GM18505 (cell line): ENCODE data around the gene WDR87.

Source experiments
- ATAC-seq: cut with Tn5 transposase; IDR thresholded peaks from one replicate; pipeline ENCODE4 v1.9.1; 2021; ENCODE audit not compliant: unreplicated experiment
- POLR2A ChIP-seq: IDR thresholded peaks from 4 replicates; pipeline ENCODE4 v1.6.1; 2011; ENCODE audit warnings: borderline replicate concordance; ENCODE audit not compliant: insufficient read depth, insufficient read length; ENCODE audit errors: extremely low read depth

The WDR87 gene

GRCh38 chr19:37938353-37938752 lies 32.0 kb upstream of the WDR87 start:
- no peak for ATAC-seq
- no peak for TF ChIP-seq POLR2A

GRCh38 chr19:37936886-37937285 lies 30.5 kb upstream of the WDR87 start:
- no peak for ATAC-seq
- no peak for TF ChIP-seq POLR2A

- no peak for ATAC-seq
- no peak for TF ChIP-seq POLR2A
Observed at GRCh38 chr19:37936166-37936565, 29.8 kb upstream of the WDR87 start.

GRCh38 chr19:37935341-37935740 lies 28.9 kb upstream of the WDR87 start:
- no peak for TF ChIP-seq POLR2A
- no peak for ATAC-seq

GRCh38 chr19:37933937-37934358 lies 27.6 kb upstream of the WDR87 start:
- no peak for TF ChIP-seq POLR2A
- no peak for ATAC-seq

- no peak for TF ChIP-seq POLR2A
Observed at GRCh38 chr19:37932985-37933936, 26.9 kb upstream of the WDR87 start.

GRCh38 chr19:37931881-37932655 lies 25.7 kb upstream of the WDR87 start:
- ATAC-seq: no peak
- TF ChIP-seq POLR2A: no peak

More at GRCh38 chr19:37932985-37933936, 26.9 kb upstream of the WDR87 start:
- ATAC-seq: no peak

GRCh38 chr19:37930416-37930815 lies 24.0 kb upstream of the WDR87 start:
- no peak for TF ChIP-seq POLR2A

GRCh38 chr19:37929355-37929923 lies 23.0 kb upstream of the WDR87 start:
- no peak for ATAC-seq
- no peak for TF ChIP-seq POLR2A

More at GRCh38 chr19:37930416-37930815, 24.0 kb upstream of the WDR87 start:
- no peak for ATAC-seq

GRCh38 chr19:37928527-37929286 lies 22.3 kb upstream of the WDR87 start:
- peak; percentile 46 for ATAC-seq

GRCh38 chr19:37926711-37927110 lies 20.3 kb upstream of the WDR87 start:
- ATAC-seq: no peak
- TF ChIP-seq POLR2A: no peak

More at GRCh38 chr19:37928527-37929286, 22.3 kb upstream of the WDR87 start:
- no peak for TF ChIP-seq POLR2A

- ATAC-seq: no peak
- TF ChIP-seq POLR2A: no peak
Observed at GRCh38 chr19:37926255-37926654, 19.9 kb upstream of the WDR87 start.
